ENCODE data around the gene AMMECR1. TPM values are rescaled to one million over a fixed set of nuclear protein-coding genes. Genes with fewer than 3 reads are reported as not detected.

AMMECR1 gene
- total RNA-seq, 5 donors from 2014 or later (not counting 1 experiment from before 2014, with no cell fraction given) = 11.7 to 17.4 (median 12.6) TPM

- ATAC-seq (replicated peaks in 1 of 4) = no peak
- CTCF ChIA-PET = no interaction called here
- POLR2A ChIA-PET = interaction anchor here in 1 of 2 donors (0.6 to 0.7 kb wide), 2 partner anchors 86 to 779 kb away, joined by 4 read pairs; no protein-coding TSS in a partner anchor
- Histone ChIP-seq H3K4me3 (ENCODE audit: control insufficient read depth in 1 of 2, extremely low read depth in 1 of 2, low read length in 1 of 2) (no peak overlapping the region), H3K9me3 (no peaks in the 10 kb centered on the region), H3K27ac (ENCODE audit: low read length) (no peak overlapping the region), H3K4me1 (ENCODE audit: control insufficient read depth in 1 of 2, extremely low read depth in 1 of 2, insufficient read depth in 2 of 2, low read length in 2 of 2) (peaks cover 2% of the 10 kb centered on the region in 2 experiments), H3K27me3 (replicated peaks in 1 of 2; ENCODE audit: control insufficient read depth in 2 of 2, extremely low read depth in 1 of 2, insufficient read depth in 2 of 2, low read length in 1 of 2) (no peaks in the 10 kb centered on the region), H3K36me3 (ENCODE audit: control insufficient read depth in 2 of 2, extremely low read depth in 1 of 2, insufficient read depth in 1 of 2, low read length in 1 of 2) (no peaks in the 10 kb centered on the region)
- Mint-ChIP-seq H3K27me3 (peaks cover 0 to 6% of the 10 kb centered on the region in 2 donors), H3K9me3 (no peaks in the 10 kb centered on the region), H3K4me3 (peak overlapping the region; percentile 53 to 89 (median 88)), H3K4me1 (peaks cover 26 to 57% (median 47%) of the 10 kb centered on the region in 3 donors), H3K27ac (no peak overlapping the region), H3K36me3 (no peaks in the 10 kb centered on the region)
- WGBS (ENCODE audit: insufficient coverage) = no CpG with 5 or more reads among the region's 1 CpG
- no peak for DNase-seq
Observed at GRCh38 chrX:110315551-110315950, 2.3 kb downstream of the AMMECR1 start.

- CTCF ChIA-PET = interaction anchor here (0.6 to 1.2 kb wide), 2 partner anchors 67 to 99 kb away, joined by 3 to 7 read pairs; no protein-coding TSS in a partner anchor
- Mint-ChIP-seq H3K27me3 (peaks cover 0 to 4% of the 10 kb centered on the region in 2 donors), H3K9me3 (no peaks in the 10 kb centered on the region), H3K4me1 (peaks cover 40 to 78% (median 63%) of the 10 kb centered on the region in 3 donors), H3K36me3 (no peaks in the 10 kb centered on the region), H3K4me3 (peak overlapping the region in 1 of 3 donors; percentile 4), H3K27ac (no peak overlapping the region)
- Histone ChIP-seq H3K4me3 (ENCODE audit: control insufficient read depth in 1 of 2, extremely low read depth in 1 of 2, low read length in 1 of 2) (no peak overlapping the region), H3K9me3 (no peaks in the 10 kb centered on the region), H3K4me1 (ENCODE audit: control insufficient read depth in 1 of 2, extremely low read depth in 1 of 2, insufficient read depth in 2 of 2, low read length in 2 of 2) (peaks cover 2% of the 10 kb centered on the region in 2 experiments), H3K27me3 (replicated peaks in 1 of 2; ENCODE audit: control insufficient read depth in 2 of 2, extremely low read depth in 1 of 2, insufficient read depth in 2 of 2, low read length in 1 of 2) (no peaks in the 10 kb centered on the region), H3K36me3 (ENCODE audit: control insufficient read depth in 2 of 2, extremely low read depth in 1 of 2, insufficient read depth in 1 of 2, low read length in 1 of 2) (no peaks in the 10 kb centered on the region), H3K27ac (ENCODE audit: low read length) (no peak overlapping the region)
- DNase-seq (no peak), ATAC-seq (replicated peaks in 1 of 4) (no peak)
- POLR2A ChIA-PET = no interaction called here
- no CpG with 5 or more reads among the region's 1 CpG for WGBS (ENCODE audit: insufficient coverage)
Observed at GRCh38 chrX:110311437-110312230, 6.3 kb downstream of the AMMECR1 start.

GRCh38 chrX:110310896-110311295, 7.0 kb downstream of the AMMECR1 start:
- Mint-ChIP-seq H3K4me1 (peaks cover 35 to 76% (median 63%) of the 10 kb centered on the region in 3 donors), H3K27ac (peak overlapping the region in 1 of 2 donors; percentile 38), H3K9me3 (no peaks in the 10 kb centered on the region), H3K36me3 (no peaks in the 10 kb centered on the region), H3K4me3 (peak overlapping the region in 1 of 3 donors; percentile 4), H3K27me3 (peaks cover 0 to 4% of the 10 kb centered on the region in 2 donors)
- no peak overlapping the region for H3K27ac ChIP-seq (ENCODE audit: low read length)
- ATAC-seq (replicated peaks in 1 of 4) (peak; percentile 50 to 89 (median 60)), DNase-seq (peak in 20 of 35 experiments; percentile 2 to 56 (median 10))
- H3K4me1 ChIP-seq (ENCODE audit: control insufficient read depth in 1 of 2, extremely low read depth in 1 of 2, insufficient read depth in 2 of 2, low read length in 2 of 2) = peaks cover 2% of the 10 kb centered on the region in 2 experiments
- WGBS (ENCODE audit: insufficient coverage) = no CpG with 5 or more reads among the region's 1 CpG
- no peaks in the 10 kb centered on the region for H3K9me3 ChIP-seq
- ChIA-PET CTCF (no interaction called here), POLR2A (no interaction called here)
- H3K4me3 ChIP-seq (ENCODE audit: control insufficient read depth in 1 of 2, extremely low read depth in 1 of 2, low read length in 1 of 2) = no peak overlapping the region
- H3K27me3 ChIP-seq (replicated peaks in 1 of 2; ENCODE audit: control insufficient read depth in 2 of 2, extremely low read depth in 1 of 2, insufficient read depth in 2 of 2, low read length in 1 of 2) = no peaks in the 10 kb centered on the region
- no peaks in the 10 kb centered on the region for H3K36me3 ChIP-seq (ENCODE audit: control insufficient read depth in 2 of 2, extremely low read depth in 1 of 2, insufficient read depth in 1 of 2, low read length in 1 of 2)

- H3K4me3 ChIP-seq (ENCODE audit: control insufficient read depth in 1 of 2, extremely low read depth in 1 of 2, low read length in 1 of 2) = no peak overlapping the region
- no peak overlapping the region for H3K27ac ChIP-seq (ENCODE audit: low read length)
- H3K36me3 ChIP-seq (ENCODE audit: control insufficient read depth in 2 of 2, extremely low read depth in 1 of 2, insufficient read depth in 1 of 2, low read length in 1 of 2) = no peaks in the 10 kb centered on the region
- peaks cover 2% of the 10 kb centered on the region in 2 experiments for H3K4me1 ChIP-seq (ENCODE audit: control insufficient read depth in 1 of 2, extremely low read depth in 1 of 2, insufficient read depth in 2 of 2, low read length in 2 of 2)
- no peaks in the 10 kb centered on the region for H3K9me3 Mint-ChIP-seq
- no CpG with 5 or more reads among the region's 1 CpG for WGBS (ENCODE audit: insufficient coverage)
- POLR2A ChIA-PET = no interaction called here
- peaks cover 35 to 76% (median 60%) of the 10 kb centered on the region in 3 donors for H3K4me1 Mint-ChIP-seq
- H3K27me3 ChIP-seq (replicated peaks in 1 of 2; ENCODE audit: control insufficient read depth in 2 of 2, extremely low read depth in 1 of 2, insufficient read depth in 2 of 2, low read length in 1 of 2) = no peaks in the 10 kb centered on the region
- no peak for DNase-seq
- CTCF ChIA-PET = interaction anchor here in 1 of 2 donors (0.6 kb wide), 1 partner anchor 74 kb away, joined by 3 read pairs; no protein-coding TSS in a partner anchor
- H3K4me3 Mint-ChIP-seq = peak overlapping the region in 1 of 3 donors; percentile 4
- peak overlapping the region in 1 of 2 donors; percentile 9 for H3K27ac Mint-ChIP-seq
- no peaks in the 10 kb centered on the region for H3K36me3 Mint-ChIP-seq
- peak in 1 of 4 experiments; percentile 12 for ATAC-seq (replicated peaks in 1 of 4)
- no peaks in the 10 kb centered on the region for H3K9me3 ChIP-seq
- peaks cover 0 to 4% of the 10 kb centered on the region in 2 donors for H3K27me3 Mint-ChIP-seq
Observed at GRCh38 chrX:110310000-110310790, 7.7 kb downstream of the AMMECR1 start.

GRCh38 chrX:110308220-110308619, 9.7 kb downstream of the AMMECR1 start:
- Mint-ChIP-seq H3K4me1 (peaks cover 30 to 71% (median 50%) of the 10 kb centered on the region in 3 donors), H3K36me3 (no peaks in the 10 kb centered on the region), H3K27ac (no peak overlapping the region), H3K27me3 (peaks cover 0 to 4% of the 10 kb centered on the region in 2 donors), H3K9me3 (no peaks in the 10 kb centered on the region), H3K4me3 (no peak overlapping the region)
- H3K9me3 ChIP-seq = no peaks in the 10 kb centered on the region
- H3K27ac ChIP-seq (ENCODE audit: low read length) = no peak overlapping the region
- H3K27me3 ChIP-seq (replicated peaks in 1 of 2; ENCODE audit: control insufficient read depth in 2 of 2, extremely low read depth in 1 of 2, insufficient read depth in 2 of 2, low read length in 1 of 2) = no peaks in the 10 kb centered on the region
- ChIA-PET CTCF (interaction anchor here (0.8 to 0.9 kb wide), 2 partner anchors 14 to 161 kb away, joined by 3 to 4 read pairs; no protein-coding TSS in a partner anchor), POLR2A (no interaction called here)
- H3K4me3 ChIP-seq (ENCODE audit: control insufficient read depth in 1 of 2, extremely low read depth in 1 of 2, low read length in 1 of 2) = no peak overlapping the region
- no CpG with 5 or more reads among the region's 2 CpGs for WGBS (ENCODE audit: insufficient coverage)
- DNase-seq = no peak
- no peaks in the 10 kb centered on the region for H3K36me3 ChIP-seq (ENCODE audit: control insufficient read depth in 2 of 2, extremely low read depth in 1 of 2, insufficient read depth in 1 of 2, low read length in 1 of 2)
- peaks cover 2% of the 10 kb centered on the region in 2 experiments for H3K4me1 ChIP-seq (ENCODE audit: control insufficient read depth in 1 of 2, extremely low read depth in 1 of 2, insufficient read depth in 2 of 2, low read length in 2 of 2)
- ATAC-seq (replicated peaks in 1 of 4) = no peak

- Mint-ChIP-seq H3K4me1 (peaks cover 16 to 57% (median 41%) of the 10 kb centered on the region in 3 donors), H3K27me3 (peaks cover 0 to 7% of the 10 kb centered on the region in 2 donors), H3K36me3 (peaks cover 11% of the 10 kb centered on the region), H3K9me3 (peaks cover 0 to 5% (median 0%) of the 10 kb centered on the region in 3 donors), H3K4me3 (no peak overlapping the region), H3K27ac (peak overlapping the region in 1 of 2 donors; percentile 28)
- no peak overlapping the region for H3K27ac ChIP-seq (ENCODE audit: low read length)
- no peaks in the 10 kb centered on the region for H3K36me3 ChIP-seq (ENCODE audit: control insufficient read depth in 2 of 2, extremely low read depth in 1 of 2, insufficient read depth in 1 of 2, low read length in 1 of 2)
- no peaks in the 10 kb centered on the region for H3K4me1 ChIP-seq (ENCODE audit: control insufficient read depth in 1 of 2, extremely low read depth in 1 of 2, insufficient read depth in 2 of 2, low read length in 2 of 2)
- no peaks in the 10 kb centered on the region for H3K27me3 ChIP-seq (replicated peaks in 1 of 2; ENCODE audit: control insufficient read depth in 2 of 2, extremely low read depth in 1 of 2, insufficient read depth in 2 of 2, low read length in 1 of 2)
- DNase-seq (no peak), ATAC-seq (replicated peaks in 1 of 4) (no peak)
- no peaks in the 10 kb centered on the region for H3K9me3 ChIP-seq
- H3K4me3 ChIP-seq (ENCODE audit: control insufficient read depth in 1 of 2, extremely low read depth in 1 of 2, low read length in 1 of 2) = no peak overlapping the region
- POLR2A ChIA-PET = no interaction called here
- CTCF ChIA-PET = no interaction called here
Observed at GRCh38 chrX:110304884-110305283, 13.0 kb downstream of the AMMECR1 start.

Data from T-cell (primary cell).